Head of caudate nucleus (tissue), 42 donors: ENCODE measurements around the gene AP1S3.
"Not testable (repeated sequence)": the region's sequence is repeated elsewhere in the genome, so short reads cannot be mapped to it uniquely, and the experiment has no call there.

Experiments used
- DNase-seq, 42 donors: peaks; one replicate each; pipeline versions ENCODE4 v3.0.0 to v3.0.0-alpha.2; 2020 to 2021; ENCODE audit warnings: mixed read lengths in 7 of 42
- intact Hi-C: fragments of 100-400 bp; cut with DNase I; formaldehyde crosslinking; loops from one replicate; pipeline ENCODE4 v1.15.0; 2022

The AP1S3 gene

DNA sequence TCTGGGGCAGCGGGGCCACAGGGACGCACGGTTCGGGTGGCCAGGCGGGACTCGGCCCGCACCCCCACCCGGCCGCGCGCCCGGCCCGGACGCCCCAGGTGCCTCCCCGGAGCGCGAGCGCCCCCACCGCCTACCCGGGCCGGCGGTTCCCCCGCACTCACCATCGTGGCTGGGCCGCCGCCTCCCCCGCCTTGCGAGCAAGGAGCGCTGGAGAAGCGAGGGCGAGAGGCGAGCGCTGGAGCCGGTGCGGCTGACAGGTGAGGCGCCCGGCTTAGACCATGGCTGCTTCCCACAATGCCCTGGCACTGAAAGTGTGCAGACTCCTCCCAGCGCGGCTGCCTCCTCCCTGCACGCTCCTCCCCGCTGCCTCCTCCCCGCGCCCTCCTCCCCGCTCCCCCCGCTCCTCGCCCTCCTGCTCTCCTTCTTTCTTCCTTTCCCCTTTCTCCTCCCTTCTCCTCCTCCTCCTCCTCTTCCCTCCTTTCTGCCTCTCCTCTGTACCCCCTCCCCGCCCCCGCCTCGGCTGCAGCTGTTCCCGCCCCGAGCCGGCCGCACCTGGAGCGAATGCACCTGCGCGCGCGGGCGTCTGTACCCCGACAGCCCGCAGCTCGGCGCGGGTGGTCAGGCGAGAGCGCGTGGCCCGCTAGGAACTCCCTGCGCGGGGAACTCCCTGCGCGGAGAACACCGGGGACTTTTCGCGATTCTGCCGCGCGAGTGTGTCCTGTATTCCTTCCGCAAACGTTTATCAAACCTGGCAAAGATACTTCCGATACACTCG is at the start of gene AP1S3:
TSS of gene AP1S3 (minus strand) at position 296 of the 775 bp plus-strand sequence. CDS start at position 164, 132 bp downstream.
- peak; percentile 26 to 89 (median 71) for DNase-seq
- intact Hi-C loops: no loop called here

DNA sequence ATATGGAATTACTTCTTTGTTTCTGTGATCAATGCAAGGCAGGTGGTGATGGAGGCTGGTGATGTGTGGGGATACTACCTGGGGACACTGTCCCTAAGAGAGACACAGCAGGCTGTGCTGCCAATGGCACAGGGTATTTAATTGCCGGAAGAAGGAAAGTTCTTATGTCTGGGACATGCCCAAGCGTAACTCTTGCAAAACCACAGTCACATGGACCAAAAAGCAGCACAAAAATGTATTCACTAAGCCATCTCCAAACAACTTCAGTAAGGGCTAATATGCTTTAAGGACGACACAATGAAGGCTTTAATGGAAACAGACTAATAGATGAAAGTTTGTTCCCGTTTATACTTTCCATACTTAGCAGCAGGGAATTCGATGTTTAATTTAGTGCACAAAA is 49.7 kb upstream of the AP1S3 start:
- intact Hi-C loops: no loop called here
- no peak for DNase-seq

DNA sequence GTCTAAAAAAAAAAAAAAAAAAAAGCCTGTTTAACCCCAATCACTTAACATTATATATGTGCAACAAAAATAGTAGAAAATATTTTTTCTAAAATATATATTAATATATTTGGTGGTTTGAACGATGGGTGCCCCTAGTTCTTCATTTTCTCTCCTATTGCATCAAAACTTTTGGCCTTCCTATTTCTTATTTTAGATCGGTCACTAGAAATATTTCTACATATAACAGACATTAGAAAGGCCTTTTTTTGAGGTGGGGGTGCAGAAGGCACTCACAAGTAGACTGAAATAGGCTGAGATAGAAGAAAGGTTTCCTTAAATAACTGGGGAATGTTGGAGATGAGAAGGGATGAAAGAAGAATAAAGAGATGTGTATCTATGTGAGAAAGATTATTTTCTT is 49.3 kb upstream of the AP1S3 start:
- intact Hi-C loops: no loop called here
- DNase-seq: no peak

DNA sequence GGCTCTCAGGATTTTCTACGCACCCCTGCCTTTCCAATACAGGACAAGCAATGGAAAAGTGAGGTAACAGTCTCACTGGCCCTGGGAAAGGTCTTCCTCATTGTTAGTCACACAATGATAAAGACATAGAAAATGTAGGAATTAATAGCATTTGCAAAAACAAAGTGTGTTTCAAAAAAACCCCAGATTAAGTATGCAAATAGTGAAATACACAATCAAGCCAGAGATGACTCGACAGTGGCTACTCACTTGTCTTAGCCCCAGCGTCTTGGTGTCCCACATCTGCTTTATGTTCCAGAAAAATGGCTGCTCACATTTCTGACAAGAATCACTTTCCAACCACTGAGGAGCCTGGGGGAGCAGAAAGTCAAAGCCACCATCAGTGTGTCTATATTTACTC is 47.0 kb upstream of the AP1S3 start:
- intact Hi-C loops: no loop called here
- DNase-seq: no peak

DNA sequence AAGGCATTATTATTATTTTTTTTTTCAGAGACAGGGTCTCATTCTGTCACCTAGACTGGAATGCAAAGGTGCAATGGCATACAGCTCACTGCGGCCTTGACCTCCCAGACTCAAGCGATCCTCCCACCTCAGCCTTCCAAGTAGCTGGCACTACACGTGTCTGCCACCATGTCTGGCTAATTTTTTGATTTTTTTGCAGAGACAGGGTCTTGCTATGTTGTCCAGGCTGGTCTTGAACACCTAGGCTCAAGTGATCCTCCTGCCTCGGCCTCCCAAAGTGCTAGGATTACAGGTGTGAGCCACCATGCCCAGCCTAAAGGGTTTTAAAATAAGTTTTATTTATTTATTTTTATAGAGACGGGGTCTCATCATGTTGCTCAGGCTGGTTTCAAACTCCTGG is 45.3 kb upstream of the AP1S3 start:
- no peak for DNase-seq
- intact Hi-C loops: no loop called here

DNA sequence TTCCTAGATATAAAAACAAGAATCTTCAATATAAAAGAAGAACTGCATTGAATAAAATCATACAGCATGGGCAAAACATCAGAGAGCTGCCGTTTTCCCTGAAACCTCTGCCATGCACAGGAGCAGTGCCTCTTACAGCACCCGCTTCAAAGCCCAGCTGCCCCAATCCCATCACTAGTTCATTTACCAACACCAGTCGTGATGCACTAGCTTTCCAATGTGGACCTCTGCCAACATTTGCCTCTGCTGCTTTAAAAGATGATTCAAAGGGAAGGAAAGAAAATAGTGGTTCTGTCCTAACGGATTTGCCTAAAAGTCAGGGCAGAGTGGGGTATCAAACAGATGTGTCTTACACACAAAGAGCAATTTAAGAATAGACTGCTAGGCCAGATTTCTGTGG is 43.4 kb upstream of the AP1S3 start:
- peak in 10 of 42 donors; percentile 13 to 52 (median 30) for DNase-seq
- intact Hi-C loops: no loop called here

DNA sequence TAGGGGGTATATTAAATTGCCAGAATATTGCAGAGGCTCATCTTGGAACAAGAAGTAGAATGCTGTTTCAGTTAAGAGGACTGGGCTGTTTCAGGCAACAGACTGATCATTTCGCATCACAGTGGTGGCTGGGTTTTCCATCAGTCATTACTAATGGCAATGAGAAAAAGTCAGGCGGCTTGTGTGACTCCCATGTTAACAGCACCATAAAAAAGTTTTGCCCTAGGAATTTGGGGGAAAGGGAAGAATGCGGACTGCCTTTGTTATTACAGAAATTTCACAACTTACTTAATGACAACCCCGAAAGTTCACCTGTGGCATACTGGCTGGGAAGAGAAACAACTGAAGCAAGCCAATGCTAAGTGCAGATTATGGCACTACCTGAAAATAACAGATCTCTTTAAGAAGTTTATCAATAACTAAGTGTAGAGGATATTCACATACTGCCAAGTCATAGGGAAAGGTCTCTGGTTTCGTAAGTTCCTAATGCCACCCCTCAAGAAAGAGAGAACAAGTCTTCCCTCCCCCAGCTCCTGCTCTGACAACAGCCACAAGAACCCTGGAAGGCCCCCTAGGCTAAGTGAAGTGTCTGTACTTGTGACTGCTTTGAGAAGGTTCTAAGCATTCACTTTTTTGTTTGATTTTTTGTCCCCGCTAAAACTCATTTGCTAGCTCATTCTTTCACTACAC is 40.5 kb upstream of the AP1S3 start:
- intact Hi-C loops: no loop called here
- DNase-seq: peak in 1 of 42 donors; percentile 3

DNA sequence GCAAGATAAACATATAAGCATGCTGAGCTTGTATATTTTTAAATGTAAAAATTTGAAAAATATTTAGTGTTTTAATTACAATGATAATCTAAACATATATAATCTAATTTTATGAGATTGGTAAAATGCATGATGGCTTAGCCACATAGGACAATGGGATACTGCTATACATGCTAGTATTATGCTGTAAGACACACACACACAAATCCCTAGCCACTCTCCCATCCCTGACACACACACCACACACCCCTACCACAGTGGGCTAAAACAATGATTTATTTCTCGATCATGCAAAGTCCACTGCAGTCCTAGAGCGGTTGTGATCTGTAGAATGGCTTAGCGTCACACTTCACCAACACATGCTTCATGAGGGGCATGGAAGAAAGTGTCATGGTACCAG is 36.3 kb upstream of the AP1S3 start:
- no peak for DNase-seq
- intact Hi-C loops: no loop called here

DNA sequence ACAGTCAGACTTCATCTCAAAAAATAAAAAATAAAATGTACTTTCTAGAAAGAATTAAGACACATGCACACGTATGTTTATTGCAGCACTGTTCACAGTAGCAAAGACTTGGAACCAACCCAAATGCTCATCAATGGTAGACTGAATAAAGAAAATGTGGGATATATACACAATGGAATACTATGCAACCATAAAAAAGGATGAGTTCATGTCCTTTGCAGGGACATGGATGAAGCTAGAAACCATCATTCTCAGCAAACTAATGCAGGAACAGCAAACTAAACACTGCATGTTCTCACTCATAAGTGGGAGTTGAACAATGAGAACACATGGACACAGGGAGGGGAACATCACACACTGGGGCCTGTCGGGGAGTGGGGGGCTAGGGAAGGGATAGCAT is 35.4 kb upstream of the AP1S3 start:
- DNase-seq, intact Hi-C loops: not testable (repeated sequence)

DNA sequence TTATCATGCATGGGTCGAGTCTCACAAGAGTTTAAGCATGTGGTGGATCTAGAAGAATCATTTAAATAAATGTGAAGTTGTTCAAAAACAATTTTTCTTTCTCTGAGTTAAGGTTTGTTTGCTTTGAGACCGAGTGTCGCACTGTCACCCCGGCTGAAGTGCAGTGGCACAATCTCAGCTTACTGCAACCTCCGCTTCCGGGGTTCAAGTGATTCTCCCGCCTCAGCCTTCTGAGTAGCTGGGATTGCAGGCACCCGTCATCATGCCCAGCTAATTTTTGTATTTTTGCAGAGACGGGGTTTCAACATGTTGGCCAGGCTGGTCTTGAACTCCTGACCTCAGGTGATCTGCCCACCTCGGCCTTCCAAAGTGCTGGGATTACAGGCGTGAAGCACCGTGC is 34.3 kb upstream of the AP1S3 start:
- intact Hi-C loops, DNase-seq: not testable (repeated sequence)

DNA sequence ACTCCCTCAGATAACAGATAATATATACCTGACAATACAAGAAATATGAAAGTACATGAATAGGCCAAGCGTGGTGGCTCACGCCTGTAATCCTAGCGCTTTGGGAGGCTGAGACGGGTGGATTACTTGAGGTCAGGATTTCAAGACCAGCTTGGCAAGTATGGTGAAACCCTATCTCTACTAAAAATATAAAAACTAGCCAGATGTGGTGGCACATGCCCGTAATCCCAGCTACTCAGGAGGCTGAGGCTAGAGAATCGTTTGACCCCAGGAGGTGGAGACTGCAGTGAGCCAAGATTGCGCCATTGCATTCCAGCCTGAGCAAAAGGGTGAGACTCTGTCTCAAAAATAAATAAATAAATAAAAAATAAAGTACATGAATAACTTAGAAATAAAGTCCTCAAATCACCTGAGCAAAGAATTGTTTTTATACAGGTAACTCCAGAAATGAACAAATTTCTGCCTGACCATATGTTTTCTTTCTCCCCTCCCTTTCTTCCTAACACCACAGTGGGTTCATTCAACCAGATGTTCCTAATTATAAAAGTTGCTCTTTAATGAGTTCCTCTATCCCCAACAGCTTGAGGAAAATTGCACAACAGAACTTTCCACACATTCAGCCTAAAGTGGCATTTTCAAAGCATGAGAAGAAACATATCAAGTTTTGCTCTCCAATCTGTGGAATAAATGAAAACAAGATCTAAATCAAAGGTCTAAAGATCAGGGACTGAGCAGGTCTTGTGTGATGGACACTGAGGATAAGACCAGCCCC is 33.6 kb upstream of the AP1S3 start:
- no peak for DNase-seq
- intact Hi-C loops: no loop called here

DNA sequence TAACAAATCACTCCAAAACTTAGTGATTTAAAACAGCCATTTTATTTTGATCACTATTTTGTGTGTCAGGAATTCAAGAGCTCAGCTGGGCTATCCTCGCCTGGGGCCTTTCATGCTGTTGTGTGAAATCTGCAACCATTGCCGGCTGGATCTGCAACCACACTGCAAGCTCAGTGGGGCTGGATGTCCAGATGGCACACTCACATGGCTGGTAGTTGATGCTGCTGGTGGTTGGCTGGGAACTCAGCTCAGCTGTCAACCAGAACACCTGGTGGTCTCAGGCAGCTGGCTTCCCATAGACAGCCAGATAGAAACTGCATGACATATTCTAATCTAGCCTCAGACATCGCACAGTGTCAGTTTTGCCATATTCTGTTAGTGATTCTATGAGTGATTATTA is 30.6 kb upstream of the AP1S3 start:
- peak in 3 of 42 donors; percentile 9 to 43 (median 11) for DNase-seq

DNA sequence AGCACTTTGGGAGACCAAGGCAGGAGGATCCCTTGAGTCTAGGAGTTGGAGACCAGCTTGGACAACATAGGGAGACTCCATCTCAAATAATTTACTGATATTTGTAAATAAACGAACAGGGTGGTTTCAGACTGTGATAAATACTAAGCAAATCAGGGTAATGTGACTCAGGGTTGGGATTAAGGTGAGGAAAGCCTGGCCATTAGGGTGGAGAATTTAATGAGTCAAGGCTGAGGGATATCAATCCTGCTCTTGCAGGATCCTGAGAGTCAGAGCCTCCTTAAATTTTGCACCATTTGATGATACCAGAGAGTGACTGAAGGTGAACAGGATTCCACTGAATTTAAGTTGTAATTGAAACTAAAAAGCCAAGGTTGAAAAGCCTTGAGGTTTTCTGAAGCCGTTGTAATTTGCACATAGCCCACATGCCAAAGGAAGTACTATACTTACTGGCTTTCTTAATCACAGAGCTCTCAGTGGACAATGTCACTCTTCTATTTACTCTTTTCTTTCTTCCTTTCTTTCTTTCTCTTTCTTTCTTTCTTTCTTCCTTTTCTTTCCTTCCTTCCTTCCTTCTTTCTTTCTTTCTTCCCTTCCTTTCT is 28.6 kb upstream of the AP1S3 start:
- no peak for DNase-seq
- intact Hi-C loops: no loop called here

More for the DNA sequence above, 30.6 kb upstream of the AP1S3 start:
- intact Hi-C loops: no loop called here

DNA sequence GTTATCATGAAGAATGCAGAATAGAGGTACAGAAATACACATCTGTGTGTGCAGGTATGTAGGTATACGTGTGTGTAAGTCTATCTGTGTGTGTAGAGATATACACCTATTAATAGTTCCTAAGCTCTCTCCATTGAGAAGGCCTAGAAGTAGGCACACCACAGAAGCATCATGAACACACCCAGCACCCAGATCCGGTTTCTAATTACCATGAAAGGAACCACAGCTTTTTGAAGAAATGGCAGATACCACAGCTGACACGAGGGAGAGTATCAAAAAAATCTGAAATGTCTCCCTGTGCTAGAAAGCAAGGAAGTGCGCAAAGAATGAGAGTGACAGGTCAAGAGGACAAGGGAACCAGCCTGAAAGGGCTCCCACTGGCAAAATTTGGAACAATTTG is 27.7 kb upstream of the AP1S3 start:
- intact Hi-C loops: no loop called here
- no peak for DNase-seq

DNA sequence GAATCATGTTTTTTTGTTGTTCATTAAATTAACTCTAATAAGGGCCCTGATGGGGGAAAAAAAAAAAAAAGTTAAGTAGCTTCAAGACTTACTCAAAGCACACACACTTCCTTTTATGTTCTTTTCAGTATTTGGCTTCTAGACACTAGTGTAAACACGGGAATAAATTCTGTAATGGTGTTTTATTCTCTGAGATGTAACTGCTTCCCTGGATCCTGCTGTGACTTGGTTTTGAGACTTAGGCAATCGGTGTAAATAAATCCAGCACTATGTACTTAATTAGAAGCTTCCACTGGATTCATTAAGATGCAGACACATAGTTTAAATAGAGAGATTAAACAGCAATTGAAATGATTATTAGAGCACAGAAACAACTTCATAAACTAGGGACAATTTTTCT is 26.1 kb upstream of the AP1S3 start:
- DNase-seq: no peak
- intact Hi-C loops: no loop called here

DNA sequence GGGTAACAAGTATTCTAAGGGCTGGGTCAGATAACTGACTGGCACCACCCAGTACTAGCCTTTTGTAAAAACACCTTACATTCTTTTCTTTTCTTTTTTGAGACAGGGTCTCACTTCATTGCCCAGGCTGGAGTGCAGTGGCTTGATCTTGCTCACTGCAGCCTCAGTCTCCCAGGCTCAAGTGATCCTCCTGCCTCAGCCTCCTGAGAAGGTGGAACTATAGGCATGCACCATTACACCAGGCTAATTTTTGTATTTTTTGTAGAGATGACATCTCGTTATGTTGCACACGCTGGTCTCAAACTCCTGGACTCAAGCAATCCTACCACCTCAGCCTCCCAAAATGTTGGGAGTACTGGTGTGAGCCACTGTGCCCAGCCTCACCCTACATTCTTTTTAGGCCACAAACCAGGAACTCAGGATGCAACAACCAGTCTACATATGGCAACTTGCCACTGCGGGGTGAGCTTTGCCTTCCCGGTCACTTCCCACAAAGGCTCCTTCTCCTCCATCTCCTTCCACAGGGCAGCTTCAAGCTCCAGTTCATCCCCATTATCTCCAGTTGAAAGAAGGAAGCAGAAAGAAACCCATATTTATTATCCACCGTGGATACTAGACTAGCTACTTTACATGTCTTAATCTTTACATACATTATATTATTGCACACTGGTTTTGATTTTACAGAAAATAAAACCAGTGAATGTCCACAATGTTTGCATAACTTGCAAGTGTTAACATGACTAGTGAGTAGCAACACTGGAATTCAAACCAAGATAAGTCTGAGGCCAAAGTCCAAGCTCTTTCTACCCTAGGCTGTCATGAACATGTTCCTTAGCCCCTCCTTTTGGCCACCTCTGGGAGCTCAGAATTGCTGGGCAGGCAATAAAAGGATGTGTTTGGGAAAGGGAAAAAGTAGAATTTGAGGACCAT is 23.7 kb upstream of the AP1S3 start:
- no peak for DNase-seq
- intact Hi-C loops: no loop called here

DNA sequence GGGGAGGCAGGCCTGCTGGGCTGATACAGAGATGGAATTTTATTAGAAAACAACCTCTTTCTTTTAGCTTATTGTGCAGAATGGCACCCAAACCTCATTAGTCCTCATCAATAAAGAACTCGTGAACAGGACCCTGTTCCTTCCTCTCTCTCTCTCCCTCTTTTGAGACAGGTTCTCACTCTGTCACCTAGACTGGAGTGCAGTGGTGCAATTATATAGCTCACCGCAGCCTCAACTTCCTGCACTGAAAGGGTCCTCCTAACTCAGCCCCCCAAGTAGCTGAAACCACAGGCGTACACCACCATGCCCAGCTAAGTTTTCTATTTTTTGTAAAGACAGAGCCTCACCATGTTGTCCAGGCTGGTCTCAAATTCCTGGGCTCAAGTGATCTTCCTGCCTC is 21.7 kb upstream of the AP1S3 start:
- no peak for DNase-seq
- intact Hi-C loops: no loop called here

DNA sequence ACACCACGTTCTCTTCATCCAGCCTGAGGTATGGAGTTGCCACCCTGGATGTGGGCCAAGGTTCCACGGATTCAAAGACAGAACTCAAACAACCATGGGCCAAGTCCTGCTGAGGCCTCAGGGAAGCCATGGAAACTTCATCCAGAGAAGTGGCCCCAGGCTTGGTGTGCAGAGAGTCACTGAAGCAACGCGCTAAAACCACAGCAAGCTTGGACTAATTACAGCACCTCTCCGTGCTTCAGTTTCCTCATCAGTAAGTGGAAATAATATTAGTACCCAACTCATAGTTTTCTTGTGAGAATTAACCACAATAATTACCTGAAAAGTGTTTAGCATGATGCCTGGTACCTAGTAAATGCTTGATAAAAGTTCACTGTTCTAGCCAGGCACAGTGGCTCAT is 19.2 kb upstream of the AP1S3 start:
- DNase-seq: no peak
- intact Hi-C loops: no loop called here

DNA sequence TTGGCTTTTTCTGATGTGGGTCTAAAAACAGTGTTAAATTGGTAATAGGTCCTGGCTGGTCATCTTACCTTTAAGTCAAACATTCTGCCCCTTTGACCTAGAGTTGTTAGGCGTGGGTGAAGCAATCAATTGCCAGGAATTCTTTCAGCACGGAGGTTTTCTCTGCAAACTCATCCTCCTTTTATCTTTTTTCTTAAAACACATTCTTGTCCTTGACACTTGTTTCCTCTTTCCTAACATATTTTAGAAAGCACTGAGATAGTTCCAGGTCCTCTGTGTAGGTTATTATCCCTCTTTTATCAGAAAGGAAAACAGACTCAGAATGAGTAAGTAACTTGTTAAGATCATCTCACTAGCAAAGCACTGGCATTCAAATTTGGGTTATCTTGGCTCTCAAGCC is 18.6 kb upstream of the AP1S3 start:
- intact Hi-C loops: no loop called here
- DNase-seq: no peak
